ENCODE results near the gene TSKU. TPM values are rescaled to one million over a fixed set of nuclear protein-coding genes. Genes with fewer than 3 reads are reported as not detected.

Gene TSKU
- total RNA-seq, 1 donor from 2014 or later: 7.1 TPM

- H3K4me3 Mint-ChIP-seq: no peak overlapping the region
- Histone ChIP-seq H3K9me3 (ENCODE audit: low read depth) (no peaks in the 10 kb centered on the region), H3K4me3 (no peak overlapping the region), H3K4me1 (peaks cover 16% of the 10 kb centered on the region), H2AFZ (replicated peaks) (no peak overlapping the region), H3K27me3 (no peaks in the 10 kb centered on the region), H3K9ac (no peak overlapping the region), H3K27ac (no peak overlapping the region), H4K20me1 (ENCODE audit: low read depth) (peaks cover 4% of the 10 kb centered on the region), H3K4me2 (no peak overlapping the region), H3F3A (ENCODE audit: low read depth) (peaks cover 13% of the 10 kb centered on the region), H3K36me3 (no peaks in the 10 kb centered on the region), H3K79me2 (ENCODE audit: low read depth) (no peaks in the 10 kb centered on the region)
- TF ChIP-seq EZH2phosphoT487 (IDR thresholded peaks at IDR 0.05): no peak
- TF ChIP-seq EZH2 (IDR thresholded peaks at IDR 0.05): no peak
- peaks cover 21% of the 10 kb centered on the region for H3K27me3 Mint-ChIP-seq (ENCODE audit: insufficient read depth, low read depth)
- no peaks in the 10 kb centered on the region for H3K9me3 Mint-ChIP-seq
- no peaks in the 10 kb centered on the region for H3K36me3 Mint-ChIP-seq
- no peak for DNase-seq (ENCODE audit: low spot score)
- no peak overlapping the region for H3K27ac Mint-ChIP-seq
- peaks cover 26% of the 10 kb centered on the region for H3K4me1 Mint-ChIP-seq
Observed at GRCh38 chr11:76735841-76736240, 47.3 kb upstream of the TSKU start.

GRCh38 chr11:76736266-76736665 lies 46.9 kb upstream of the TSKU start:
- no peak for DNase-seq (ENCODE audit: low spot score)
- no peak overlapping the region for H2AFZ ChIP-seq (replicated peaks)
- peaks cover 16% of the 10 kb centered on the region for H3K4me1 ChIP-seq
- Mint-ChIP-seq H3K27ac (peak overlapping the region; percentile 10), H3K36me3 (no peaks in the 10 kb centered on the region), H3K27me3 (ENCODE audit: insufficient read depth, low read depth) (peaks cover 19% of the 10 kb centered on the region), H3K9me3 (no peaks in the 10 kb centered on the region), H3K4me3 (no peak overlapping the region), H3K4me1 (peaks cover 26% of the 10 kb centered on the region)
- no peak overlapping the region for H3K9ac ChIP-seq
- TF ChIP-seq EZH2 (IDR thresholded peaks at IDR 0.05) (no peak), CTCF (IDR thresholded peaks at IDR 0.05) (no peak), EZH2phosphoT487 (IDR thresholded peaks at IDR 0.05) (no peak)
- H3K9me3 ChIP-seq (ENCODE audit: low read depth): no peaks in the 10 kb centered on the region
- H3K36me3 ChIP-seq: no peaks in the 10 kb centered on the region
- peaks cover 4% of the 10 kb centered on the region for H4K20me1 ChIP-seq (ENCODE audit: low read depth)
- no peaks in the 10 kb centered on the region for H3K79me2 ChIP-seq (ENCODE audit: low read depth)
- H3K27me3 ChIP-seq: no peaks in the 10 kb centered on the region
- H3K4me2 ChIP-seq: no peak overlapping the region
- peaks cover 13% of the 10 kb centered on the region for H3F3A ChIP-seq (ENCODE audit: low read depth)
- no peak overlapping the region for H3K4me3 ChIP-seq
- no peak overlapping the region for H3K27ac ChIP-seq

- Mint-ChIP-seq H3K4me1 (peaks cover 26% of the 10 kb centered on the region), H3K4me3 (no peak overlapping the region), H3K27me3 (ENCODE audit: insufficient read depth, low read depth) (peaks cover 21% of the 10 kb centered on the region), H3K36me3 (no peaks in the 10 kb centered on the region), H3K9me3 (no peaks in the 10 kb centered on the region), H3K27ac (no peak overlapping the region)
- no peak overlapping the region for H2AFZ ChIP-seq (replicated peaks)
- H3K4me2 ChIP-seq: no peak overlapping the region
- H3K4me3 ChIP-seq: no peak overlapping the region
- peaks cover 4% of the 10 kb centered on the region for H4K20me1 ChIP-seq (ENCODE audit: low read depth)
- no peaks in the 10 kb centered on the region for H3K9me3 ChIP-seq (ENCODE audit: low read depth)
- H3K9ac ChIP-seq: no peak overlapping the region
- H3F3A ChIP-seq (ENCODE audit: low read depth): peaks cover 13% of the 10 kb centered on the region
- H3K36me3 ChIP-seq: no peaks in the 10 kb centered on the region
- no peak for TF ChIP-seq EZH2phosphoT487 (IDR thresholded peaks at IDR 0.05)
- no peak for TF ChIP-seq EZH2 (IDR thresholded peaks at IDR 0.05)
- no peak for TF ChIP-seq CTCF (IDR thresholded peaks at IDR 0.05)
- no peaks in the 10 kb centered on the region for H3K79me2 ChIP-seq (ENCODE audit: low read depth)
- peaks cover 16% of the 10 kb centered on the region for H3K4me1 ChIP-seq
- DNase-seq (ENCODE audit: low spot score): no peak
- no peaks in the 10 kb centered on the region for H3K27me3 ChIP-seq
- no peak overlapping the region for H3K27ac ChIP-seq
Observed at GRCh38 chr11:76736773-76737495, 46.2 kb upstream of the TSKU start.

- no peaks in the 10 kb centered on the region for H3K27me3 ChIP-seq
- H4K20me1 ChIP-seq (ENCODE audit: low read depth): peaks cover 4% of the 10 kb centered on the region
- peaks cover 16% of the 10 kb centered on the region for H3K4me1 ChIP-seq
- Mint-ChIP-seq H3K4me1 (peaks cover 26% of the 10 kb centered on the region), H3K4me3 (no peak overlapping the region), H3K36me3 (no peaks in the 10 kb centered on the region), H3K9me3 (no peaks in the 10 kb centered on the region), H3K27ac (no peak overlapping the region), H3K27me3 (ENCODE audit: insufficient read depth, low read depth) (peaks cover 18% of the 10 kb centered on the region)
- H3K9ac ChIP-seq: no peak overlapping the region
- no peak overlapping the region for H3K4me2 ChIP-seq
- no peaks in the 10 kb centered on the region for H3K36me3 ChIP-seq
- no peak overlapping the region for H3K27ac ChIP-seq
- H2AFZ ChIP-seq (replicated peaks): no peak overlapping the region
- no peak for TF ChIP-seq CTCF (IDR thresholded peaks at IDR 0.05)
- no peak for DNase-seq (ENCODE audit: low spot score)
- H3K4me3 ChIP-seq: no peak overlapping the region
- no peaks in the 10 kb centered on the region for H3K9me3 ChIP-seq (ENCODE audit: low read depth)
- peaks cover 13% of the 10 kb centered on the region for H3F3A ChIP-seq (ENCODE audit: low read depth)
- no peaks in the 10 kb centered on the region for H3K79me2 ChIP-seq (ENCODE audit: low read depth)
Observed at GRCh38 chr11:76738618-76739240, 44.4 kb upstream of the TSKU start.
